ENCODE measurements around the gene SLC46A2.

The SLC46A2 gene

GRCh38 chr9:112900488-112900887, 9.8 kb upstream of the SLC46A2 start:
- TF ChIP-seq, protein P1, sequence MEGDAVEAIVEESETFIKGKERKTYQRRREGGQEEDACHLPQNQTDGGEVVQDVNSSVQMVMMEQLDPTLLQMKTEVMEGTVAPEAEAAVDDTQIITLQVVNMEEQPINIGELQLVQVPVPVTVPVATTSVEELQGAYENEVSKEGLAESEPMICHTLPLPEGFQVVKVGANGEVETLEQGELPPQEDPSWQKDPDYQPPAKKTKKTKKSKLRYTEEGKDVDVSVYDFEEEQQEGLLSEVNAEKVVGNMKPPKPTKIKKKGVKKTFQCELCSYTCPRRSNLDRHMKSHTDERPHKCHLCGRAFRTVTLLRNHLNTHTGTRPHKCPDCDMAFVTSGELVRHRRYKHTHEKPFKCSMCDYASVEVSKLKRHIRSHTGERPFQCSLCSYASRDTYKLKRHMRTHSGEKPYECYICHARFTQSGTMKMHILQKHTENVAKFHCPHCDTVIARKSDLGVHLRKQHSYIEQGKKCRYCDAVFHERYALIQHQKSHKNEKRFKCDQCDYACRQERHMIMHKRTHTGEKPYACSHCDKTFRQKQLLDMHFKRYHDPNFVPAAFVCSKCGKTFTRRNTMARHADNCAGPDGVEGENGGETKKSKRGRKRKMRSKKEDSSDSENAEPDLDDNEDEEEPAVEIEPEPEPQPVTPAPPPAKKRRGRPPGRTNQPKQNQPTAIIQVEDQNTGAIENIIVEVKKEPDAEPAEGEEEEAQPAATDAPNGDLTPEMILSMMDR (IDR thresholded peaks at IDR 0.05; ENCODE audit: borderline replicate concordance, insufficient read depth, low read depth, low read length) = no peak
- H3K4me3 ChIP-seq (ENCODE audit: low read depth, low read length) = no peak overlapping the region

DNA sequence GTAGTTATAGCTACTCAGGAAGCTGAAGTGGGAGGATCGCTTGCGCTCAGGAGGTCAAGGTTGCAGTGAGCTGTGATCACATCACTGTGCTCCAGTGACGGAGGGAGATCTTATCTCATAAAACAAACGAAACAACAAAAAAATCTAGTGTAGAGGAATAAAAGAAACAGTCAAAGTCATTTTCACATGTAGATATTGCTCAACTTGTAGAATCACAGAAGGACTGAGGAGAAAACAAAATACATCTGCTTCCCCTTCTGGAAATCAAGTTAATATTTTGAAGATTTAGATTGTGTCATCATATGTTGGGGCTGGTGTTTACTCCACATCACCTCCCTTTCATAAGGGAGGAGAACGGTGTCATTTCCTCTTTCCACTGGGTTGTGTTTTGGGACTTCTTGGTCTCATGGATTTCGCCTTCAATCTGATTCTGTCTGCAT, 8.2 kb upstream of the SLC46A2 start:
- TF ChIP-seq, protein P1 (IDR thresholded peaks at IDR 0.05; ENCODE audit: borderline replicate concordance, insufficient read depth, low read depth, low read length) = no peak
- no peak overlapping the region for H3K4me3 ChIP-seq (ENCODE audit: low read depth, low read length)

- no peak overlapping the region for H3K4me3 ChIP-seq (ENCODE audit: low read depth, low read length)
- TF ChIP-seq, protein P1 (IDR thresholded peaks at IDR 0.05; ENCODE audit: borderline replicate concordance, insufficient read depth, low read depth, low read length) = no peak
Observed at GRCh38 chr9:112896131-112896530, 5.5 kb upstream of the SLC46A2 start.

DNA sequence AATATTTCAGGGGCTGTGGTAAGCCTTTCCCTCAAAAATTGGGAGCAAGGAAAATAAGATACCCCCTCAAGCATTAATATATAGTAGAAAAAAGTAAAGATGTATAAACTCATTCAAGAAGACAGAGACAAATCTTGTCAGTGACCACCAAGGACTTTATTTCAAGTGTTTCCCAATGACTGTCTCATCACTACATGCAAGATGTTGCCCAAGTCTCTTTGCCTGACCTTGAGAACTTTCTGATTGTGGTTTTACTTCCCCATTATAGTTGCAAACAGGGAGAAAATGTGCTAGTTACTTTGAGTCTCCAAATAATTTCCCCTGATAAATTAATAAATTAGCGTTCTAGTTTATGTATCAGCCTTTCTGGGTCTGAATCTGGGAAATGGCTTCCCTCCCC, 4.0 kb upstream of the SLC46A2 start:
- H3K4me3 ChIP-seq (ENCODE audit: low read depth, low read length) = no peak overlapping the region
- TF ChIP-seq, protein P1 (IDR thresholded peaks at IDR 0.05; ENCODE audit: borderline replicate concordance, insufficient read depth, low read depth, low read length) = no peak

GRCh38 chr9:112894041-112894440, 3.4 kb upstream of the SLC46A2 start:
- H3K4me3 ChIP-seq (ENCODE audit: low read depth, low read length) = no peak overlapping the region
- TF ChIP-seq, protein P1 (IDR thresholded peaks at IDR 0.05; ENCODE audit: borderline replicate concordance, insufficient read depth, low read depth, low read length) = no peak

GRCh38 chr9:112892981-112893380, 2.3 kb upstream of the SLC46A2 start:
- TF ChIP-seq, protein P1 (IDR thresholded peaks at IDR 0.05; ENCODE audit: borderline replicate concordance, insufficient read depth, low read depth, low read length) = no peak
- no peak overlapping the region for H3K4me3 ChIP-seq (ENCODE audit: low read depth, low read length)

DNA sequence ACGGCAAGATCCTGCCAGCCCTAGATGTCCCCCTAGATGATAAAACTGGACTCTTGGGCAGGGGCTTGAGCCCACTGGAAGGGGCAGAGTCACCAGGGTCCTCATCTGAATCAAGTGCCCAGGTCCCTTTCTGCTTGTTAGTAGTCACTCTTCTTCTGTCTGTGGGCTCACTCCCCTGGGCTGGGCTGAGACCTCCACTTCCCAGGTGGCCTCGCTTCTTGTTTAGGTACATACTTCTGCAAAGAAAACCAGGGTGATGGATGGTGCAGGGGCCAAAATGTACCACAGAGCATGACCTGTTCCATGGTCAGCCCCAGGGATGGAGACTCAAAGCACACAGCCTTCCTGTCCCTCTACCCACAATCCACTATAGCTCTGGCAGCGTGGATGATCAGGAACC, 845 bp upstream of the SLC46A2 start:
- H3K4me3 ChIP-seq (ENCODE audit: low read depth, low read length) = no peak overlapping the region
- TF ChIP-seq, protein P1 (IDR thresholded peaks at IDR 0.05; ENCODE audit: borderline replicate concordance, insufficient read depth, low read depth, low read length) = no peak

Measured in GM12875 (cell line).